ENCODE data around the gene APP.

Gene APP

GRCh38 chr21:25907573-25908275 lies 262.8 kb downstream of the APP start:
- H3F3A ChIP-seq (ENCODE audit: insufficient read depth) = no peaks in the 10 kb centered on the region
- no peaks in the 10 kb centered on the region for H3K36me3 ChIP-seq (ENCODE audit: low read length)
- H3K27ac ChIP-seq (ENCODE audit: low read depth, low read length) = no peak overlapping the region

GRCh38 chr21:25906587-25906986 lies 264.0 kb downstream of the APP start:
- Histone ChIP-seq H3K9ac (ENCODE audit: low read length) (no peak overlapping the region), H2AFZ (ENCODE audit: low read depth, low read length, severe bottlenecking) (no peak overlapping the region), H3K27me3 (ENCODE audit: low read length) (no peaks in the 10 kb centered on the region), H3K4me2 (ENCODE audit: low read depth, low read length, poor library complexity, severe bottlenecking) (no peak overlapping the region), H3K79me2 (ENCODE audit: insufficient read depth, low read length) (no peaks in the 10 kb centered on the region), H3F3A (ENCODE audit: insufficient read depth) (no peaks in the 10 kb centered on the region), H3K9me3 (ENCODE audit: insufficient read depth, low read length) (no peaks in the 10 kb centered on the region), H3K27ac (ENCODE audit: low read depth, low read length) (no peak overlapping the region), H4K20me1 (ENCODE audit: low read depth, low read length) (no peaks in the 10 kb centered on the region), H3K4me3 (ENCODE audit: insufficient read depth, low read length, poor library complexity, severe bottlenecking) (no peak overlapping the region), H3K9me2 (replicated peaks; ENCODE audit: insufficient read depth, low read length) (no peaks in the 10 kb centered on the region), H3K36me3 (ENCODE audit: low read length) (no peaks in the 10 kb centered on the region)
- TF ChIP-seq EZH2phosphoT487 (conservative IDR thresholded peaks at IDR 0.05; ENCODE audit: low read length) = no peak
- no peak for TF ChIP-seq CTCF (IDR thresholded peaks at IDR 0.05; ENCODE audit: insufficient read depth, low read length, poor library complexity, severe bottlenecking)

More at GRCh38 chr21:25907573-25908275, 262.8 kb downstream of the APP start:
- no peak overlapping the region for H3K4me3 ChIP-seq (ENCODE audit: insufficient read depth, low read length, poor library complexity, severe bottlenecking)
- H3K9me2 ChIP-seq (replicated peaks; ENCODE audit: insufficient read depth, low read length) = no peaks in the 10 kb centered on the region
- TF ChIP-seq EZH2phosphoT487 (conservative IDR thresholded peaks at IDR 0.05; ENCODE audit: low read length) = no peak
- H3K27me3 ChIP-seq (ENCODE audit: low read length) = no peaks in the 10 kb centered on the region
- no peaks in the 10 kb centered on the region for H3K9me3 ChIP-seq (ENCODE audit: insufficient read depth, low read length)
- no peaks in the 10 kb centered on the region for H4K20me1 ChIP-seq (ENCODE audit: low read depth, low read length)
- no peaks in the 10 kb centered on the region for H3K79me2 ChIP-seq (ENCODE audit: insufficient read depth, low read length)
- H3K4me2 ChIP-seq (ENCODE audit: low read depth, low read length, poor library complexity, severe bottlenecking) = no peak overlapping the region
- no peak overlapping the region for H2AFZ ChIP-seq (ENCODE audit: low read depth, low read length, severe bottlenecking)
- no peak overlapping the region for H3K9ac ChIP-seq (ENCODE audit: low read length)

- Histone ChIP-seq H3K27me3 (ENCODE audit: low read length) (no peaks in the 10 kb centered on the region), H4K20me1 (ENCODE audit: low read depth, low read length) (no peaks in the 10 kb centered on the region), H3K4me3 (ENCODE audit: insufficient read depth, low read length, poor library complexity, severe bottlenecking) (no peak overlapping the region), H2AFZ (ENCODE audit: low read depth, low read length, severe bottlenecking) (no peak overlapping the region), H3K27ac (ENCODE audit: low read depth, low read length) (no peak overlapping the region), H3K36me3 (ENCODE audit: low read length) (no peaks in the 10 kb centered on the region), H3K9me3 (ENCODE audit: insufficient read depth, low read length) (no peaks in the 10 kb centered on the region), H3K79me2 (ENCODE audit: insufficient read depth, low read length) (no peaks in the 10 kb centered on the region), H3K4me2 (ENCODE audit: low read depth, low read length, poor library complexity, severe bottlenecking) (no peak overlapping the region), H3K9ac (ENCODE audit: low read length) (no peak overlapping the region), H3K9me2 (replicated peaks; ENCODE audit: insufficient read depth, low read length) (no peaks in the 10 kb centered on the region), H3F3A (ENCODE audit: insufficient read depth) (no peaks in the 10 kb centered on the region)
- TF ChIP-seq EZH2phosphoT487 (conservative IDR thresholded peaks at IDR 0.05; ENCODE audit: low read length) (no peak), CTCF (IDR thresholded peaks at IDR 0.05; ENCODE audit: insufficient read depth, low read length, poor library complexity, severe bottlenecking) (no peak)
These were observed 265.4 kb downstream of the APP start for GRCh38 chr21:25905126-25905525.

- Histone ChIP-seq H4K20me1 (ENCODE audit: low read depth, low read length) (no peaks in the 10 kb centered on the region), H3K27me3 (ENCODE audit: low read length) (no peaks in the 10 kb centered on the region), H3K4me3 (ENCODE audit: insufficient read depth, low read length, poor library complexity, severe bottlenecking) (no peak overlapping the region), H3K36me3 (ENCODE audit: low read length) (no peaks in the 10 kb centered on the region), H3F3A (ENCODE audit: insufficient read depth) (no peaks in the 10 kb centered on the region), H3K27ac (ENCODE audit: low read depth, low read length) (peak overlapping the region; percentile 64), H3K9me3 (ENCODE audit: insufficient read depth, low read length) (no peaks in the 10 kb centered on the region), H3K79me2 (ENCODE audit: insufficient read depth, low read length) (no peaks in the 10 kb centered on the region), H3K9ac (ENCODE audit: low read length) (peak overlapping the region; percentile 25; the same call in 1 of the 2 replicates), H2AFZ (ENCODE audit: low read depth, low read length, severe bottlenecking) (peak overlapping the region; percentile 54), H3K9me2 (replicated peaks; ENCODE audit: insufficient read depth, low read length) (no peaks in the 10 kb centered on the region), H3K4me2 (ENCODE audit: low read depth, low read length, poor library complexity, severe bottlenecking) (peak overlapping the region; percentile 59)
- no peak for TF ChIP-seq EZH2phosphoT487 (conservative IDR thresholded peaks at IDR 0.05; ENCODE audit: low read length)
- TF ChIP-seq CTCF (IDR thresholded peaks at IDR 0.05; ENCODE audit: insufficient read depth, low read length, poor library complexity, severe bottlenecking) = no peak
These were observed 266.4 kb downstream of the APP start for GRCh38 chr21:25904044-25904695.
